Measurements from ENCODE around the gene MVB12B.

MVB12B gene

DNA sequence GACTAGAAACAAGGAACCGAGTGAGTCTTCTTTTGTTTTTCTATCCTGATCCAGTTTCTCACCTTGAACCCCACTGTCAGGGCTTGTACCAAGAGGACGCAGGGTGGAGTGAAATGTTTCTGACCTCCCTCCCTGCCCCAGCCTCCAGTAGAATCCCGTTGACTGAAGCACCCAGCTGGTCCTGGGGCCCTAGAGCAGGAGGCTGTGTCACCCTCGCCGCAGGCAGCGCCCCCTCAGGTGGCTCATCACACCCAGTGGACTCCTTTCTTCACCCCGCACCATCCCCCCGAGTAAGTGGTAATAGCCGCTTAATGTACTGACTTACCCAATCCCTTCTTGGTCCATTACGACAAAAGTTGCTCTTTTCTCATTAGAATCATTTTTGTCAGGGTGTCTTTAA, 53.8 kb downstream of the MVB12B start:
- DNase-seq (ENCODE audit: low read depth in 4 of 4, low spot score in 1 of 4): no peak

DNA sequence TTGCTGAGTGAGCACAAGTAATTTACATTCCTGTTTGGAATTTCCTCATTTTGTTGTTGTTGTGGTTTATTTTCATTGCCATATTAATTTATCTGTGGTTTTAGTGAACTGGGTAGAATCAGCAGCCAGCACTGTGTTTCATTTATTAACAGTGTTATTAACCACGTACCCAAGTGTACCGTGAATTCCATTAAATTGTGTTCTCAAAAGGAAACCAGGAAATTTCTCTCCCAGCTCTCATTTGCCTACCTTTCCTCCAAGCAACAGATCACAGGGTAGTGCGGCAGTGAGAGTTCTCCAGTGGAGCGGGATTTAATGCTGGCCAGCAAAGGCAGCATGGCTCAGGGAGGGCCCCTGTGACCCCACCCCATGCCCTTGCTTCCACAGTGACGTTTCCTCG, 54.6 kb downstream of the MVB12B start:
- no peak for DNase-seq (ENCODE audit: low read depth in 4 of 4, low spot score in 1 of 4)

DNA sequence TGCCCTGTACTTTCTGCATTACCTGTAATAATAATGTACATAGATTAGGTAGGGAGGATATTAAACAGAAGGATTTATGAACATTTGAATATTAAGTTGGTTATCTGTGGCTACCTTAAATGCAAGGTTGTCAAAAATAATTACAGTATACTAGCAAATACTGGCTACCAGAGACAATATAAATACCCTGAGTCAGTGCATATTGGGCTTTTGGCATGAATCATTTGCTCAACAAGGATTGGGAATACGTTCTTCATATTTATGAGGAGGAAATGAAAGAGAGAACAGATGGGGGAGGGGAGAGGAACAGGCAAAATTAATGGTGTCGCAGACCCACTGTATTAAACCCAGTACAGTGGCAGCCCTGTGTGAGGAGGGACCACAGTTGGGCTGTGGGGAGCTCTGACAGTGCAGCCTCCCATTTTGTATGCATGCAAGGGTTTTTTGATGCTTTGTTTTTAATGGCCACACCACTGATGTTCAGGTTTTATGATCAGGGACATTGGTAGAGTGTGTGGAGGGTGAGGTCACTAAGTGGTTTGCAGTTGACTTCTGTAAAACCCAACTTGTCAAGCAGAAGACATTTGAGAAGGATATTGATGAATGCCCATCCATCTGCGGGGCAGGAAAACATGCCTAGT, 56.9 kb downstream of the MVB12B start:
- no peak for DNase-seq (ENCODE audit: low read depth in 4 of 4, low spot score in 1 of 4)

DNA sequence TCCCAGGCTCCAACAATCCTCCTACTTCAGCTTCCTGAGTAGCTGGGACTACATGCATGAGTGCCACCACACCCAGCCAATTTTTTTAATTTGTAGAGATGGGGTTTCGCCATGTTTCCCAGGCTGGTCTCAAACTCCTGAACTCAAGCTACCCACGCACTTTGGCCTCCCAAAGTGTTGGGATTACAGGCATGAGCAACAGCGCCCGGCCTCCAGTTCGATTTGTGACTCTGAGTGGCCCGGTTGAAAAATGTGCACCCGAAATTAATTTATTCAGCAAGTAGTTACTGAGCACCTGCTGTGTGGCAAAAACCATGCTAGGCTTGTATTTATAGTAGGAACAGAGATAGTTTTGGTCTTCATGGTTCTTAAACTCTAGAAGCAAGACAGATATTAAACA, 58.3 kb downstream of the MVB12B start:
- DNase-seq (ENCODE audit: low read depth in 4 of 4, low spot score in 1 of 4): no peak

DNA sequence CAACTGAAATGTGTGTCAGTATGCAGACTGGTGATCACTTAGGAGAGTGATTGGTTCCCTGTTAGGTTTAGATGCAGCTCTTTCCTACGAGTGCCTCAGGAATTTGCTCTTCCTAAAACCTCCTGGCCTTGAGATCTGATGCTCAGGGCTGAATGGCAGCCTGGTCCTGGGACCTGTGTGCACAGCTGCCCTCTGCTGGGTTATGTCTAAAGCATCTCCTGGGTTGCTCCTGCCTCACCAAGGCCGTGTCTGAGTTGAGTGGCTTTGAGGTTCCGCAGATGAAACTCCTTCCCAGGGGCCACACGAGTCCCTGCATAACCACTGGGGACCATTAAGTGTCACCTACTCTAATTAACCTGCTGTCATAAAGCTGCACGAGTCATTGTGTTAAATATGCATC, 59.5 kb downstream of the MVB12B start:
- DNase-seq (ENCODE audit: low read depth in 4 of 4, low spot score in 1 of 4): no peak

DNA sequence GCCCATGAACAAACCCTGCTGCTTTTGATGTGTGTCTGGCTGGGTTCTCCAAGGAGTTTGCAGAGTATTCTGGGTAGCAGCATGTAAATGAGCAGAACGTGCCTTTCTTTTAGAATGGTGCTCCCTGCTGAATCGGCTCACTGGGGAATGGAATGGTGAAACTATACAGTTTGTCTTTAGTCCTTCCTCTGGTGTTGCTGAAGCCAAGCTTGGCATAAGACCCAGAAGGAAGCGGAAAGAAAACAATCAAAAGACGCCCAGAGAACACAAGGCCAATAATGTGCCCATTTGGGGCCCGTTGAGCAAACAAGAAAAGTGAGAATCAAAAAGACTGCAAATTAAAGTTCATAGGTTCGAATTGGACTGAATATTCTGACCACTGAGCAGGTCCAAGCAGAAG, 60.1 kb downstream of the MVB12B start:
- no peak for DNase-seq (ENCODE audit: low read depth in 4 of 4, low spot score in 1 of 4)

DNA sequence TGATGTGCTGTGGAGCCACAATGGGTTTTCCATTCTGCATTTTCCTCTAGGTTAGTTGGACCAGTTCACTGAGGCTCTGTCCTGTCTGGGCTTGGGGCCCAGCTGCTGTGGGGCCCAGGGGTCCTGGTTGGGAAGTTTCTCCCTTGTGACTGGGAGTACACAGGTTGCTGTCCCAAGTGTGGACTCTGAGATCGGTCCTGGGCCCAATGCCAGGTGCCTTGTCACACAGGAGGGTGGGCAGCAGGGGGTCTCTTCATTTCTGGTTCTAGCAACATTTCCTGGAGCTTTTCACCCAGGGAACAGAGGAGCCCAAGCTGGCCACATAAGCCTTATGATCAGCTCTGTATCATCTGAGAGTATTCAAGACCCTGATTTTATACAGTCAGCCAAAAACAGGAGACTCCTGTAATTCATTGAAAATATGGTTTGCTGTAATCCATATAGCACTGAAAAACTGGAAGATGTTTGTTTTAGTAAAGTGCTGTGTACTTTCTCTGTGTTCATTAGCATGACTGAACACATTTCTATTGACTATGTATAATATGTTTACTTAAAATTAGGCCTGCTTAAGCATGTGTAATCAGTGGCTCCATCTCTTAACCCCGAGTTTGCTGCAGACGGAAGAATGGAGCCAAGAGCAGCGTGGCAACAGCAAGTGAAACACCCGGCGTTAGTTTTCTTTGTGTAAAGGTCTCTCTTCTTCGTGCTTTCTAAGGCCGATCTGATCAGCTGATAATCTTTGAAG, 62.5 kb downstream of the MVB12B start:
- DNase-seq (ENCODE audit: low read depth in 4 of 4, low spot score in 1 of 4): no peak

DNA sequence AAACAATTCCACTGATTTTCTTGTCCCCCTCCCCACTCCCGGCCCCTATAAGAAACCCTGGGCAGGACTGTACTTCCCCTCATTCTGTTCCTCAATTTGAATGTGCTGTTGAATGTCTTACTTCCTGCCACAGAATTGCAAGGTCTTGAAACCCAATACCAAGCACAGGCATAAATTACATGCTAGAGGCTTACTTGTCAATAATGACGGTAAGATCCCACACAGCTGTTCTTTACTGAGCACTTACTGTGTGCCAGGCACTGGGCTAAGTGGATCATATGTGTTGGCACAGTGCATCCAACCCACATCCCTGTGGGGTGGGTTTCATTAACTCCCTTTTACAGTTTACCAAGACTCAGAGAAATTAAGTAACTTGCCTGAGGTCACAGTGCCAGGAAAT, 63.4 kb downstream of the MVB12B start:
- DNase-seq (ENCODE audit: low read depth in 4 of 4, low spot score in 1 of 4): no peak

DNA sequence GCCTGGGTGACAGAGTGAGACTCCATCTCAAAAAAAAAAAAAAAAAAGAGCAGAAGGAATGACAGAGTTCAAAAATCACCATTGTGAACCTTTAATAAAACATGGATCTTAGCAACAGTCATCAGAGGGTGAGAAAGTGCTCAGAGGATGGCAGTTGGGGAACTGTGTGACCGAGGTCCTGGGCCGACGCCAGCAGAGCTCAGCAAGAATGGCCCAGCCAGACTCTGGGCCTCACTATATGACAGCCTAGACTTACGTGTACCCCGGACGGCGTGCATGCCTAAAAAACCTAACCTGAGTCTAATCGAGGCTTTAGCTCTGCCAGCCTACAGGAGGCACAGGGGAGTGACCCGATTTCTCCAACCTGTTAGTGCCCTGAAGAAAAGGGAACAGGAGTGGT, 64.3 kb downstream of the MVB12B start:
- no peak for DNase-seq (ENCODE audit: low read depth in 4 of 4, low spot score in 1 of 4)

DNA sequence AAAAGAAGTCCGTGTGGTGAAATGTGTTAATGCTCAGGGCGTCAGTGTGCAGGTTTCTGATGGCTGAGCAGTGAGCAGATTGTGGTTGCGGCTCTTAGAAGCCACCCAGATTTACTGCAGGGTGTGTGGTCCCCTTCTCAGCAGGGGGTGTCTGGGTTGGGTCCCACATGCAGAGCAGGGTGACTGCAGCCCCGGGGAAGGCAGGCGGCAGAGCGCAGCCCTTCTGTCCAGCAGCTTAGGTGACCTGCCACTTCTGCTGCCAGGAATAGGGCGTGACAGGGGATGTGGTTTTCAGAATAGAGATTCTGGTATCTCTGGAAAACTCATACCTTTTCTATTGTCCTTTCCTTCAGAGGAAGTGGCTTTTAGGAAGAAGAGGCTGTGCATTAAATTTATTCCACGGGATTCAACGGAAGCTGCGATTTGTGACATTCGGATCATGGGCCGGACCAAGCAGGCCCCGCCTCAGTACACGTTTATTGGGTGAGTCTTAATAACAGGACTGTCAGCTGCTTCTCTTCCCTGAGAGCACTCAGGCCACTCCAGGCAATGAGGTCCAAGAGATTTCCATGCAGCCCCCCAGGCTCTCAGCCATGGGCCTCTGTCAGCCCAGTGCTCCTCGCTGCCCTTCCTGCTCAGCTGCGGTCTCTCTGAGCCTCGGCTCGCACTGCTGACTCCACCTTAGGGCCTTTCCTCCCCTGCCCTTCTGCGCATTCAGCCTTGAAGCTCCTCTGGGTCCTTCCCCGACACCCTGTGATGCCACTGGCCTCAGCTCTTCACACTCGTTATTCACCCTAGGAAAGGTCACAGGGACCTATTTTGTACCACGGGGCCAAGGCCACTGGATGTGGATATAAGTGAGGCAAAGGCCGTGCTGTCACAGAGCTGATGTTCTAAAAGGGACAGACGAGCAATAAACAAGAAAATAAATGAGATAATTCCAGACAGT, 65.4 kb downstream of the MVB12B start:
- no peak for DNase-seq (ENCODE audit: low read depth in 4 of 4, low spot score in 1 of 4)

DNA sequence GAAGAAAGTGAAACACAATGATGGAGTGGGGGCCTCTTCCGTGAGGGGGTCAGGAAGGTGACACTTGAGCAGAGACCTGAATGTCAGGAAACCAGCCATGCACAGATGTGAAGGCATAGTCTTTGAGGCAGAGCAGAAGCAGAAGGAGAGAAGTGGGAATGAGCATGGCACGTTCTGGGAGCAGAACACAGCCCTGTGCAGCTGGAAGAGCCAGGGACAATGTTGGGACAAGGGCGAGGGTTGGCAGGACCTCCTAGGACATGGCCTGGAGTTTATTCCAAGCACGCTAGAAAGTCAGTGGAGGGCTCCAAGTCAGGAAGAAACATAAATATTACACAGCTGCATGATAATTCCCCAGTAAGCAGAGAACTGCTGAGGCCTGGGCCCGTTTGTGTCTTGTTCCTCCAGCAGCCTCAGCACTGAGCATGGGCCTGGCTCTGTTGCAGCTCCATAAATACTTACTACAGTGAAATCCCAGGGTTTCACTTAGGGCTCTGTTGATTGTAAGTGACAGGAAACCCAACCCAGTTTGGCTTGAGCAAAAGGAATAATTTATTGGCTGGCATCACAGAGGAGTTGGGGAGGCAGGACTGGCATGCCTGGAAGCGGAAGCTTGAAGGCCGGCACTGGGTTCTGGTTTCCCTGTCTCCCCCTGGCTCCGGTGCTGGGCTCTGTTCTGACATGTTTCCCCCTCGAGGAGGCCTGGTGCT, 66.2 kb downstream of the MVB12B start:
- DNase-seq (ENCODE audit: low read depth in 4 of 4, low spot score in 1 of 4): no peak

DNA sequence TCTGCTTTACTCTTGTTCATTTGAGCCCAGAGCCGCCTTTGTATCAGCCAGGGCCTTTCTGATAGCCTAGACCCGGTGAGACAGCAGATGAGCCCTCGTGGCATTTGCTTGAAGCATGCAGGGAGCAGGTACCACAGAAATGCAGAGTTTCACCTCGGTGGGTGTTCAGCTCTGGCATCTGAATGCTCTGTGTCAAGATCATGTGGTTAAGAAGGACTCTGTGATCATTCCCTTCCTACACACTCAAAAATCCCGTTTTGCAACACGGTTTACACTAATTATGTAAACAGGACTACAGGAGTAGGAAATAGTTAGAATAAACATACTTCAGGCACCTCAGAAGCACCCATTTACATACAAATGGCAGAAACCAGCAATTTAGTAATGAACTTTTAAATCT, 67.2 kb downstream of the MVB12B start:
- no peak for DNase-seq (ENCODE audit: low read depth in 4 of 4, low spot score in 1 of 4)

DNA sequence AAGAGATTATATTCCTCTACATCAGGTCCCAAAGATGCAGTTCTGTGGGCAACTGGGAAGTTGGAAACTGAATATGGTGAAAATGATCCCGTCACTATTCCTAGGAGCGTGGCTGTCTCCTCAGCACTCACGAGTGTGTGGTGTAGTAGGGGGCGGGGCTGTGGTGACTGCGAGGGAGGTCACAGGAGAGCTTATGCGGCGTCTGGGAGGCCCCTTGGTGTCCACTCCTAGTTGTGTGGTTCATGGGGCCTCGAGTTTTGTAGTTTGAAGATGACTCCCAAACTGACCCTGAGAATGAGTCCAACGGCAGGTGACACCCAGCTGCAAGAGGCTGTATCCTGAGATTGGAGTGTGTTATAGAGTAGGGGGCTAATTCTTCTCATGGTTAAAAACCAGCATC, 68.2 kb downstream of the MVB12B start:
- no peak for DNase-seq (ENCODE audit: low read depth in 4 of 4, low spot score in 1 of 4)

DNA sequence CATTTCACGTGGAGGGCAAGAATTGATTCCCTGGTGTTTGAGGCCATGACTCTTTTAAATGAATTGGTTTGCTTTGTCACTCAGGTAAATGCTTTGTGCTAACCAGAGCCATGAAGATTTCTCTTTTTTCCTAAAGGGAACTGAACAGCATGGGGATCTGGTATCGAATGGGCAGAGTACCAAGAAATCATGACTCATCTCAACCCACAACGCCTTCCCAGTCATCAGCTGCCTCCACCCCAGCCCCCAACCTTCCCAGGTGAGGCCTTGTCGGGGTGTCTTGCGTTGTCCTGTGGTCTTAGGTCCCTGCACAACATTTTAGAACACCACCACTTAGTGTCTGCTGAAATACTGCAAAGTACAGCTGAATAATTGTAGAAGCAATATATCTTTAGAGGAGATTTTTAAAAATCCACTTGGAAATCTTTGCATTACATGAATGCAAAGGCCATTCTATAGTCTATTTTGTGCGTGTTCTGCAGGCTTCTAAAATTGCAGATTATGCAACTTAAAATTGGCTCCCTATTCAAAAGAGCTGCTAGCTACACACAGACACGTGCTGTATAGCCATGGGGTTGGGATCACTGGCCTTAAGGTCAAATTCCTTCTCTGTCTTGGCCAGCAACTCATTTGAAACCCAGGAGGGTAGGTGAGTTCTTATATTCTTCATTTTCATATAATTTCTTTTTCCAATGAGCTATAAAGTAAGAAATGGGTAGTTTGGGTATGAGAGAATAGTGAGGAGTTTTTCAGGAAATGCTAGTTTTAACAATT, 69.0 kb downstream of the MVB12B start:
- DNase-seq (ENCODE audit: low read depth in 4 of 4, low spot score in 1 of 4): no peak

DNA sequence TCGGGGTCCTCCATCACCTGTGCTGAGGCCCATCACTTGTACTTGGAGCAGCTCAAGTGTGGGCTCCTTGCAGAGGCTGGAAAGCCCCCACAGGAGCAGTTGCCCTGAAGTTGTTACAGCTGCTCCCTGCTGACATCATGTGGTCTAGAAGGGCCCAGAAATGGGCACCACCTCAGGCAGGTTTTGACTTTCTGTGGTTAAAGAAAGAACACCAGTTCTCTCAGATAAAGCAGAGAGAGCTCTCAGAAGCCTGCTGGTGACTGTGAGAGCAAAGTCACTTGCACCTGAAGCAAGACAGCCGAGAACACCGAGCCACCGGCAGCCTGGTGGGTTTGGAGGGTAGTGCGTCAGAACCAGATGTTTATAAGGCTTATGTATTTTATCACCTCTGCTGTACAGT, 70.4 kb downstream of the MVB12B start:
- peak in 3 of 4 experiments; percentile 3 to 47 (median 27) for DNase-seq (ENCODE audit: low read depth in 4 of 4, low spot score in 1 of 4)

DNA sequence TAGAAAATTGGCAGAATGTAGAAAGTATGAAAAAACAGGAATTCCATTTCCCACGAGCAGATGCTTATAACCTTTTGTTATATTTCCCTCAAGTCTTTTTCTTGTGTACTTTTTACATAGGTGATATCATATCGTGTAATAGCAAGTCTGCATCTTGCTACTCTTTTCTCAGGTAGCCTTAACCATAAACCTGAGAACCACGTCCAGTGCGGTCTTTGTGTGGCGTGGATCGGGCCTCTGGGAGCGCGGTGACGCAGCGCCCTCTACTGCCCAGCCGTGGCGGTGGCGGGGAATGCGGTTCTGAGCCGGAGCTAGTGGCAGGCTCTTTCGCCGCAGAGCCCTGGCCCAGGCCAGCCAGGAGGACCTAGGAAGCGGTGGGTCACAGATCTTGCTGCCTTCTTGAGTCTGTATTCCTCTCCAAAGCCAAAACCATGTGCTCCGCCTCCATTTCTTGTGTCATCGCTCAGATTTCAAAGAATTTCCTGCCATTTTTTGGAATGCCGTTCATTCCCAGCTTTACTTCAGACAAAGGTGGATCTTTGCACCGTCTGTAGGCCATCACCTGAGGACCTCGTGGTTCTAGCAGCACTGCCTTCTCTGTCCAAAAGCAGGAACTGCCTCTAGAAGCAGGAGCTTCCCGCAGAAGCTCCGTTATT, 71.9 kb downstream of the MVB12B start:
- DNase-seq (ENCODE audit: low read depth in 4 of 4, low spot score in 1 of 4): peak; percentile 36 to 63 (median 56)

DNA sequence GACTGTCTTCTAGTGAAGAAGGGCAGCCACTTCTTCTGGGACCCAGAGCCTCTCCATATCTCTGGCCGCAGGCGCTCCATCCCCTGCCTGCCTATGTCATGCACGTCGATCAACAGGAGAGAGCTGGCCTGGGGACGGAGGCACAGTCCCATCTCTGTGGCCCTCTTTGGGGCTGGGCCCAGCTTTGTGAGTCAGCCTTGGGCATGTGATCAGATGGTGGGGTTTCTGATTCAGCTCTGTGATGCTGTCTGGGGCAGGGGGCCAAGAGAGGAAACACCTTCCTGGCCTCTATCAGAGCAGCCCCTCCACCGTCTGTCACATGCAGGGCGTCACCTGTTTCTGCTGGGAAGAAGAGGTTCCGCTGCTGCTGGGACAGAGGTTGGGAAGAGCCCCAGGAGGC, 72.6 kb downstream of the MVB12B start:
- DNase-seq (ENCODE audit: low read depth in 4 of 4, low spot score in 1 of 4): no peak

DNA sequence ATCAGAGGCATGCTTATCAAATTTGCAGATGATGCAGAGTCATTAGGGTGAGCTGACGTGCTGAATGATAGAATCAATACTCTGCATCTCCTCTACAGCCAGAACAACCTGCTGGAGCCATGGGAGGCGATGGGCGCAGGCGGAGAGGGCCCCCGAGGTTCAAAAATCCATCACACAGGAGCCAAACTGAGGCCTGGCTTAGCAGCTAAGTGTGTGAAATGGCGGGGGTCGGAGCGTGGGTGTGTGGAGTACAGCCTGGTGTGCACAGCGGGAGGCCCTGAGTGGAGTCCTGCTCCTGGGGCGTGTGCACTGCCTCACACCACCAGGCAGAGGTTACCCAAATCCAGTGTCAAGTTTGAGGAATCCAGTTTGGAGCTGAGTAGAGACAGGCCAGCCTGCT, 73.2 kb downstream of the MVB12B start:
- no peak for DNase-seq (ENCODE audit: low read depth in 4 of 4, low spot score in 1 of 4)

DNA sequence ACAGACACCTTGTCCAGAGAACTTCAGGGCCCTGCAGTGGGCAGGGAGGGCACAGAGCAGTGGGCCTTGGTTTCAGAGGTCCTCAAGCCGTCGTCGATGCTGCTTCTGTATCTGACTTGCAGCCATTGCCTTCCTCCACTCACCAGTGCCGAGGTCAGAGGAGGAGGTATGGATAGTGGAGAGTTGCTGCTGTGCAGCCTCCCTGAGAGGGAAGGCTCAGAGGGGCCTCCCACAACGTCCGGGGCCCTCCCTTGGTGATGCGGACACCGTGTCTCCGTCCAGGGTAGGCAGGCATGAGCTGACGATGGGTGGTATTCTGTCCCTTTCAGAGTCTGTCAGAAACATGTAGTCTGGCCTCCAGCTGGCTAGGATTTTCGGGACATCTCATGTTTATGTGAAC, 73.9 kb downstream of the MVB12B start:
- DNase-seq (ENCODE audit: low read depth in 4 of 4, low spot score in 1 of 4): no peak

DNA sequence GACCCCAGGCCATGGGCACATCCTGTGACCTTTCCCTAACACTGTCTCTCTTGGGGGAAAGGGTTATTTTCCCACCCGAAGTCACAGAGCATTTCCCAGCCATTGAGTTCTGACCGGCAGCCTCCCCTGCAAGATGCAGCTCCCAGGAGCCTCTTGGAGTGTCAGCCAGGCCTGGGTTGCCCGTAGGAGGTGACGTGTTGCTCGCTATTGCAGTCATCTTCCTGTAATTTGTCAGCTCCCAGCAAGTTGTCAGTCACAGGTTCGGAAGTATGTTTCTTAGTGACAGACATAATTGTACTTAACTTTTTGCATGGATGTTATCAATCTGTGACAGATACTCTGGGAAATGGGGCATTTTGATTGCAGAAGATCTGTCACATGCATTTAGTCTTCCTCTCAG, 74.5 kb downstream of the MVB12B start:
- no peak for DNase-seq (ENCODE audit: low read depth in 4 of 4, low spot score in 1 of 4)

Data from stimulated activated CD4-positive, alpha-beta T cell treated with anti-CD3 and anti-CD28 coated beads, Interleukin-1b, Interleukin-23, amount 100 ng/mL, for 24 hours (primary cell).